ENCODE measurements around the gene FANCB.

GRCh38 chrX:14819769-14820168 lies 53.1 kb downstream of the FANCB start:
- TF ChIP-seq POLR2A (IDR thresholded peaks at IDR 0.05) (no peak), CTCF (IDR thresholded peaks at IDR 0.05 in 8 of 11, conservative IDR thresholded peaks at IDR 0.05 in 3 of 11) (no peak)
